Measurements from ENCODE around the gene SMAD5. TPM values are rescaled to one million over a fixed set of nuclear protein-coding genes. Genes with fewer than 3 reads are reported as not detected.

Gene SMAD5
- total RNA-seq, 1 donor from 2014 or later: 30.4 TPM

GRCh38 chr5:136194576-136194975 is 61.9 kb downstream of the SMAD5 start:
- ATAC-seq (ENCODE audit: low read depth) (no peak), DNase-seq (no peak)
- CTCF ChIA-PET: interaction anchor here (0.8 kb wide), 1 partner anchor 16 kb away, joined by 3 read pairs; no protein-coding TSS in a partner anchor
- peaks cover 8% of the 10 kb centered on the region for H3K4me1 Mint-ChIP-seq
- POLR2A ChIA-PET: no interaction called here
- no peak overlapping the region for H3K4me3 Mint-ChIP-seq
- H3K27me3 Mint-ChIP-seq: peaks cover 44% of the 10 kb centered on the region
- no peaks in the 10 kb centered on the region for H3K36me3 Mint-ChIP-seq (ENCODE audit: low read depth)
- H3K27ac Mint-ChIP-seq: no peak overlapping the region
- TF ChIP-seq, protein P1, sequence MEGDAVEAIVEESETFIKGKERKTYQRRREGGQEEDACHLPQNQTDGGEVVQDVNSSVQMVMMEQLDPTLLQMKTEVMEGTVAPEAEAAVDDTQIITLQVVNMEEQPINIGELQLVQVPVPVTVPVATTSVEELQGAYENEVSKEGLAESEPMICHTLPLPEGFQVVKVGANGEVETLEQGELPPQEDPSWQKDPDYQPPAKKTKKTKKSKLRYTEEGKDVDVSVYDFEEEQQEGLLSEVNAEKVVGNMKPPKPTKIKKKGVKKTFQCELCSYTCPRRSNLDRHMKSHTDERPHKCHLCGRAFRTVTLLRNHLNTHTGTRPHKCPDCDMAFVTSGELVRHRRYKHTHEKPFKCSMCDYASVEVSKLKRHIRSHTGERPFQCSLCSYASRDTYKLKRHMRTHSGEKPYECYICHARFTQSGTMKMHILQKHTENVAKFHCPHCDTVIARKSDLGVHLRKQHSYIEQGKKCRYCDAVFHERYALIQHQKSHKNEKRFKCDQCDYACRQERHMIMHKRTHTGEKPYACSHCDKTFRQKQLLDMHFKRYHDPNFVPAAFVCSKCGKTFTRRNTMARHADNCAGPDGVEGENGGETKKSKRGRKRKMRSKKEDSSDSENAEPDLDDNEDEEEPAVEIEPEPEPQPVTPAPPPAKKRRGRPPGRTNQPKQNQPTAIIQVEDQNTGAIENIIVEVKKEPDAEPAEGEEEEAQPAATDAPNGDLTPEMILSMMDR (IDR thresholded peaks at IDR 0.05): no peak
- H3K9me3 Mint-ChIP-seq: no peaks in the 10 kb centered on the region
- intact Hi-C loops (cut with micrococcal nuclease): no loop called here

GRCh38 chr5:136195971-136196820 is 63.6 kb downstream of the SMAD5 start:
- peaks cover 43% of the 10 kb centered on the region for H3K27me3 Mint-ChIP-seq
- intact Hi-C loops (cut with micrococcal nuclease): no loop called here
- ATAC-seq (ENCODE audit: low read depth) (no peak), DNase-seq (no peak)
- no peaks in the 10 kb centered on the region for H3K9me3 Mint-ChIP-seq
- CTCF ChIA-PET: no interaction called here
- TF ChIP-seq, protein P1 (IDR thresholded peaks at IDR 0.05): no peak
- no peak overlapping the region for H3K27ac Mint-ChIP-seq
- POLR2A ChIA-PET: interaction anchor here (0.6 kb wide), 1 partner anchor 146 kb away, joined by 9 read pairs; no protein-coding TSS in a partner anchor
- H3K4me1 Mint-ChIP-seq: peaks cover 8% of the 10 kb centered on the region
- no peak overlapping the region for H3K4me3 Mint-ChIP-seq
- H3K36me3 Mint-ChIP-seq (ENCODE audit: low read depth): no peaks in the 10 kb centered on the region

- Mint-ChIP-seq H3K27me3 (peaks cover 40% of the 10 kb centered on the region), H3K4me3 (no peak overlapping the region), H3K4me1 (peaks cover 2% of the 10 kb centered on the region), H3K9me3 (no peaks in the 10 kb centered on the region), H3K27ac (no peak overlapping the region), H3K36me3 (ENCODE audit: low read depth) (no peaks in the 10 kb centered on the region)
- no peak for DNase-seq
- CTCF ChIA-PET: no interaction called here
- POLR2A ChIA-PET: no interaction called here
- no peak for ATAC-seq (ENCODE audit: low read depth)
- TF ChIP-seq, protein P1 (IDR thresholded peaks at IDR 0.05): no peak
- intact Hi-C loops (cut with micrococcal nuclease): no loop called here
Observed at GRCh38 chr5:136197462-136198142, 65.0 kb downstream of the SMAD5 start.

DNA sequence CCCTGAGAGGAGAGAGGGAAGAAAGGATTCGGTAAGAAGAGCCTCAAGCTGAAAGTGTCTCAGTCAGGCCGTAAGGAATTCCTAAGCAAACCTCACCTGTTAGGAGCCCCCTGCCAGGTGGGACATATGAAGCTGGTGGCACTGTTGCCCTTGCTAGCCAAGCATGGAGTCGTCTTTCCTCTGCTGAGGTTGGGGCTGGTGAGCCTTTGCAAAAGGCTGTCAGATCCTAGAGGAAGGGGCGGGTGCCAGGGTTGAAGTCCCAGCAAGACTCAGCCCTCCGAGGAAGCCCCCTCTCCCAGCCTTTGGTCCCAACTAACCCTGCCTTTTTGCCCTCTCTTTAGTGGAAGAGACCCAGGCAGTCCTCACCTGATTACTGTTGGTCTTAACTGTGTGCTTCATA is 65.8 kb downstream of the SMAD5 start:
- no peak for DNase-seq
- ChIA-PET POLR2A (no interaction called here), CTCF (no interaction called here)
- Mint-ChIP-seq H3K27me3 (peaks cover 36% of the 10 kb centered on the region), H3K36me3 (ENCODE audit: low read depth) (no peaks in the 10 kb centered on the region), H3K4me1 (no peaks in the 10 kb centered on the region), H3K27ac (no peak overlapping the region), H3K9me3 (no peaks in the 10 kb centered on the region), H3K4me3 (no peak overlapping the region)
- no peak for ATAC-seq (ENCODE audit: low read depth)
- intact Hi-C loops (cut with micrococcal nuclease): no loop called here
- TF ChIP-seq, protein P1 (IDR thresholded peaks at IDR 0.05): no peak

- ATAC-seq (ENCODE audit: low read depth): no peak
- no peak overlapping the region for H3K27ac Mint-ChIP-seq
- H3K36me3 Mint-ChIP-seq (ENCODE audit: low read depth): no peaks in the 10 kb centered on the region
- no peaks in the 10 kb centered on the region for H3K4me1 Mint-ChIP-seq
- ChIA-PET CTCF (no interaction called here), POLR2A (no interaction called here)
- H3K27me3 Mint-ChIP-seq: peaks cover 30% of the 10 kb centered on the region
- no peaks in the 10 kb centered on the region for H3K9me3 Mint-ChIP-seq
- intact Hi-C loops (cut with micrococcal nuclease): no loop called here
- no peak for DNase-seq
- TF ChIP-seq, protein P1 (IDR thresholded peaks at IDR 0.05): no peak
- H3K4me3 Mint-ChIP-seq: no peak overlapping the region
Observed at GRCh38 chr5:136199408-136199807, 66.8 kb downstream of the SMAD5 start.

All from activated B cell treated with CpG ODN at 0.5 μM for 24 hours (primary cell).